HepG2 (cell line): Measurements from ENCODE around the gene CCNT2. TPM values are rescaled to one million over a fixed set of nuclear protein-coding genes. Genes with fewer than 3 reads are reported as not detected.

ENCODE experiments used
- ATAC-seq: fragments of 200-7000 bp; cut with Tn5 transposase; 3 replicates; pipeline ENCODE4 v1.9.1; 2020; ENCODE audit warnings: mild to moderate bottlenecking, moderate library complexity
- BruUV-seq: library from RNA; stranded (reverse); fragments of 400-500 nt; replicated peaks from 2 replicates; lab custom pipeline; 2021; lab: Mats Ljungman, UMichigan
- CTCF ChIA-PET: fragments of 300-600 bp; formaldehyde crosslinking; extraction: SDS; loops from one replicate; lab custom pipeline; 2021; ENCODE audit warnings: low total read pairs, inconsistent platforms, low intra/inter-chr PET ratio; lab: Yijun Ruan, JAX
- POLR2A ChIA-PET: fragments of 350-600 bp; sonication (Branson Sonifier 250); formaldehyde crosslinking; loops from one replicate; lab custom pipeline; 2020; ENCODE audit warnings: antibody characterized with exemption, inconsistent platforms; lab: Yijun Ruan, JAX
- DNase-seq: peaks from one replicate; pipeline ENCODE4 v3.0.0-alpha.2; 2015; ENCODE audit warnings: low spot score
- FAIRE-seq: peaks from 3 replicates; lab custom pipeline; 2011; peaks lifted over from hg19 to GRCh38; lab: Jason Lieb, UNC
- H2AFZ ChIP-seq: one replicate; pipeline ENCODE4 v1.6.1; 2011; ENCODE audit warnings: low read length, inconsistent platforms
- H3K27ac ChIP-seq: fragments of 300-600 bp; 3 replicates; pipeline ENCODE4 v1.8.0; 2011; ENCODE audit warnings: mixed run types, mild to moderate bottlenecking, mixed read lengths, low read length, inconsistent platforms; ENCODE audit not compliant: insufficient read depth; ENCODE audit errors: extremely low read length
- H3K27me3 ChIP-seq, 2 experiments: fragments of 200-600 bp in 1 of 2; 2 replicates in 1 of 2; 3 replicates in 1 of 2; pipeline versions ENCODE4 v1.6.0 to v1.8.0; 2011; ENCODE audit warnings: low read length in 2 of 2, mild to moderate bottlenecking in 2 of 2, moderate library complexity in 2 of 2, inconsistent platforms in 1 of 2; ENCODE audit not compliant: insufficient read depth in 2 of 2, control insufficient read depth in 1 of 2
- H3K36me3 ChIP-seq, 2 experiments: fragments of 200-600 bp in 1 of 2; replicated peaks in 1 of 2; 2 replicates in 1 of 2; 3 replicates in 1 of 2; pipeline versions ENCODE4 v1.5.1 to v1.8.0; 2011; ENCODE audit warnings: low read length in 2 of 2, inconsistent platforms in 1 of 2; ENCODE audit not compliant: insufficient read depth in 2 of 2, control insufficient read depth in 1 of 2
- H3K4me1 ChIP-seq: 2 replicates; pipeline ENCODE4 v1.5.1; 2012; ENCODE audit warnings: low read length, inconsistent platforms; ENCODE audit not compliant: insufficient read depth
- H3K4me2 ChIP-seq: 2 replicates; pipeline ENCODE4 v1.6.0; 2011; ENCODE audit warnings: low read depth, low read length, inconsistent platforms
- H3K4me3 ChIP-seq, 3 experiments: fragments of 200-600 bp in 1 of 3; sonication (generic), shearing (Covaris generic) in 1 of 3; replicated peaks in 1 of 3; 2 replicates each; pipeline ENCODE4 v1.5.1; 2011 to 2016; ENCODE audit warnings: low read length in 3 of 3, inconsistent platforms in 2 of 3, low read depth in 2 of 3, mild to moderate bottlenecking in 2 of 3, control low read depth in 1 of 3, mixed read lengths in 1 of 3; ENCODE audit not compliant: insufficient read depth in 1 of 3
- H3K79me2 ChIP-seq: one replicate; pipeline ENCODE4 v1.6.1; 2011; ENCODE audit warnings: low read length, inconsistent platforms; ENCODE audit not compliant: insufficient read depth
- H3K9ac ChIP-seq: 2 replicates; pipeline ENCODE4 v1.6.0; 2011; ENCODE audit warnings: mild to moderate bottlenecking, low read depth, low read length, inconsistent platforms; ENCODE audit not compliant: insufficient read depth
- H3K9me3 ChIP-seq: 2 replicates; pipeline ENCODE4 v1.5.1; 2012; ENCODE audit warnings: mild to moderate bottlenecking, low read length
- H4K20me1 ChIP-seq: 2 replicates; pipeline ENCODE4 v1.6.0; 2011; ENCODE audit warnings: inconsistent platforms, mild to moderate bottlenecking, low read length, moderate library complexity; ENCODE audit not compliant: insufficient read depth
- CEBPZ ChIP-seq: IDR thresholded peaks from 2 replicates; pipeline ENCODE4 v1.6.1; 2012; ENCODE audit warnings: low read length, improper control_type of control experiment
- CTCF ChIP-seq: sonication (generic); formaldehyde crosslinking; IDR thresholded peaks from 2 replicates; pipeline ENCODE4 v1.5.0; 2020; ENCODE audit warnings: mild to moderate bottlenecking, missing genetic modification reagents, moderate library complexity
- JUNB ChIP-seq: sonication (generic); formaldehyde crosslinking; IDR thresholded peaks from 2 replicates; pipeline ENCODE4 v1.8.0; 2022; ENCODE audit warnings: missing genetic modification reagents, mild to moderate bottlenecking, borderline replicate concordance
- KMT2A ChIP-seq: sonication (generic); formaldehyde crosslinking; IDR thresholded peaks from 2 replicates; pipeline ENCODE4 v1.4.0; 2020; ENCODE audit warnings: missing genetic modification reagents
- NCOA1 ChIP-seq: sonication (generic); formaldehyde crosslinking; IDR thresholded peaks from 2 replicates; pipeline ENCODE4 v1.9.0; 2021; ENCODE audit warnings: missing genetic modification reagents
- PREB ChIP-seq: sonication (generic); formaldehyde crosslinking; IDR thresholded peaks from 2 replicates; pipeline ENCODE4 v1.4.0; 2020; ENCODE audit warnings: missing genetic modification reagents
- SMC3 ChIP-seq: IDR thresholded peaks from 2 replicates; pipeline ENCODE4 v1.6.1; 2011; ENCODE audit warnings: low read length, improper control_type of control experiment
- STAG1 ChIP-seq: sonication (generic); formaldehyde crosslinking; IDR thresholded peaks from 2 replicates; pipeline ENCODE4 v1.4.0; 2020; ENCODE audit warnings: missing genetic modification reagents
- TARDBP ChIP-seq: sonication (generic); formaldehyde crosslinking; IDR thresholded peaks from 2 replicates; pipeline ENCODE4 v1.8.0; 2022; ENCODE audit warnings: mild to moderate bottlenecking, missing genetic modification reagents
- ZMYM3 ChIP-seq: sonication (generic); formaldehyde crosslinking; IDR thresholded peaks from 2 replicates; pipeline ENCODE4 v1.5.1; 2020; ENCODE audit warnings: mild to moderate bottlenecking, missing genetic modification reagents
- ZNF18 ChIP-seq: sonication (generic); formaldehyde crosslinking; IDR thresholded peaks from 2 replicates; pipeline ENCODE4 v1.8.0; 2022; ENCODE audit warnings: mild to moderate bottlenecking, missing genetic modification reagents; ENCODE audit not compliant: insufficient replicate concordance
- WGBS: methylation state at CpG from one replicate; pipeline ENCODE4 v1.1.6; 2017; ENCODE audit warnings: low lambda C conversion rate; 5-methylcytosine and 5-hydroxymethylcytosine counted together
- in situ Hi-C: cut with HindIII; loops from 2 replicates; pipeline ENCODE4 v1.10.0; 2017; ENCODE audit warnings: low pct_unique_long_range_greater_than_20kb; ENCODE audit not compliant: extremely low pct_ligation_motif_present
- intact Hi-C: fragments of 100-400 bp; cut with micrococcal nuclease; formaldehyde crosslinking; loops from one replicate; pipeline ENCODE4 v1.10.0; 2022; ENCODE audit not compliant: unreplicated experiment
- polyA plus RNA-seq, 8 experiments: library from polyadenylated mRNA; depleted of rRNA in 3 of 8; stranded (reverse) in 7 of 8; unstranded in 1 of 8; fragments of >200 nt; fragmentation: Illumina TruSeq in 4 of 8; extraction: Trizol in 4 of 8; gene quantifications; 2 replicates each; pipeline versions ENCODE4 v1.2.1 to v1.2.3, GENCODE V29; 2011 to 2016; ENCODE audit warnings: low read depth in 4 of 8, missing spikeins in 1 of 8, mixed read lengths in 1 of 8; ENCODE audit not compliant: insufficient read depth in 1 of 8
- total RNA-seq, 5 experiments: library from RNA; depleted of rRNA; stranded (reverse); fragments of >200 nt; fragmentation: Illumina TruSeq; extraction: Trizol; gene quantifications; 2 replicates each; pipeline ENCODE4 v1.2.3, GENCODE V29; 2016; ENCODE audit warnings: low read depth in 1 of 5

The CCNT2 gene
- total and polyA plus RNA-seq, 2 of the 13 experiments (the other 11 are each of a cell fraction or from before 2014, with no cell fraction given): 22.1 to 34.4 TPM

- no peak for TF ChIP-seq ZNF18 (CRISPR knock-in tag)
- no peak for TF ChIP-seq KMT2A (CRISPR knock-in tag)
- no peak for TF ChIP-seq ZMYM3
- TF ChIP-seq NCOA1: no peak
- no peak for TF ChIP-seq TARDBP
These were observed 66.4 kb downstream of the CCNT2 start (continued) for GRCh38 chr2:134985061-134985460.

- FAIRE-seq (peak; percentile 60), ATAC-seq (peak; percentile 81), DNase-seq (peak; percentile 33)
- in situ Hi-C loops: loop anchor here (10.0 kb wide), 1 partner anchor 1396 kb away; no protein-coding TSS in a partner anchor
- WGBS: 4% methylated on average over 3 of the region's 3 CpGs
- ChIA-PET CTCF (interaction anchor here (0.9 to 1.5 kb wide), 4 partner anchors 719 to 810 kb away, joined by 3 to 13 read pairs (median 4); no protein-coding TSS in a partner anchor), POLR2A (no interaction called here)
- Histone ChIP-seq H3K4me2 (no peak overlapping the region), H3K4me3 (no peak overlapping the region), H3K27ac (no peak overlapping the region), H2AFZ (no peak overlapping the region), H3K4me1 (no peaks in the 10 kb centered on the region), H3K79me2 (no peaks in the 10 kb centered on the region), H3K36me3 (no peaks in the 10 kb centered on the region), H3K27me3 (peaks cover 0 to 5% of the 10 kb centered on the region in 2 experiments; a peak in 1 of 5 replicates), H3K9ac (no peak overlapping the region), H3K9me3 (no peaks in the 10 kb centered on the region), H4K20me1 (no peaks in the 10 kb centered on the region)
- no TSS peak for BruUV-seq
- TF ChIP-seq JUNB (no peak), CTCF (CRISPR knock-in tag) (peak; percentile 58), SMC3 (0 out of 2 replicates have a peak, but pooled peaks have one; percentile 28), PREB (CRISPR knock-in tag) (no peak), CEBPZ (no peak), STAG1 (CRISPR knock-in tag) (peak; percentile 78)
- intact Hi-C loops: loop anchor here (1.0 kb wide), 2 partner anchors 721 to 808 kb away; no protein-coding TSS in a partner anchor
These were observed 70.5 kb downstream of the CCNT2 start for GRCh38 chr2:134988994-134989605.
